GM23338 (cell line): ENCODE measurements around the gene IKZF3.

Experiments used
- CREB1 ChIP-seq: fragments of 250-450 bp; sonication (Bioruptor Pico); IDR thresholded peaks from 2 replicates; pipeline ENCODE4 v1.5.0; 2020; ENCODE audit warnings: low read depth, mild to moderate bottlenecking, moderate library complexity
- CTCF ChIP-seq, 2 experiments: fragments of 200-600 bp in 1 of 2; sonication (generic) in 1 of 2; conservative IDR thresholded peaks; 2 replicates each; pipeline versions ENCODE4 v1.5.1 to v1.6.1; 2016 to 2017; ENCODE audit warnings: antibody characterized with exemption in 2 of 2, low read depth in 2 of 2, mild to moderate bottlenecking in 2 of 2, moderate library complexity in 1 of 2
- ETS1 ChIP-seq: IDR thresholded peaks from 2 replicates; pipeline ENCODE4 v1.6.1; 2016; ENCODE audit warnings: antibody characterized with exemption
- EZH2 ChIP-seq: fragments of 200-600 bp; sonication (generic); IDR thresholded peaks from one replicate; pipeline ENCODE4 v1.8.0; 2017; ENCODE audit warnings: antibody characterized with exemption, mild to moderate bottlenecking, low read depth; ENCODE audit not compliant: unreplicated experiment
- EZH2phosphoT487 ChIP-seq: fragments of 200-600 bp; sonication (generic); IDR thresholded peaks from one replicate; pipeline ENCODE4 v1.8.1; 2018; ENCODE audit warnings: antibody characterized with exemption; ENCODE audit not compliant: unreplicated experiment
- JUNB ChIP-seq: IDR thresholded peaks from one replicate; pipeline ENCODE4 v1.6.1; 2016; ENCODE audit warnings: antibody characterized with exemption; ENCODE audit not compliant: unreplicated experiment
- NANOG ChIP-seq: IDR thresholded peaks from 2 replicates; pipeline ENCODE4 v1.6.1; 2016; ENCODE audit warnings: antibody characterized with exemption, borderline replicate concordance
- POLR2AphosphoS5 ChIP-seq: IDR thresholded peaks from 2 replicates; pipeline ENCODE4 v1.6.1; 2016; ENCODE audit warnings: antibody characterized with exemption, low read depth
- REST ChIP-seq: IDR thresholded peaks from one replicate; pipeline ENCODE4 v1.6.1; 2018; ENCODE audit warnings: antibody characterized with exemption; ENCODE audit not compliant: unreplicated experiment
- STAT1 ChIP-seq: IDR thresholded peaks from one replicate; pipeline ENCODE4 v1.6.1; 2016; ENCODE audit warnings: antibody characterized with exemption; ENCODE audit not compliant: unreplicated experiment
- ZNF331 ChIP-seq: fragments of 250-450 bp; sonication (Bioruptor Pico); IDR thresholded peaks from 2 replicates; pipeline ENCODE4 v1.5.0; 2020; ENCODE audit warnings: low read depth, mild to moderate bottlenecking, moderate library complexity
- ZNF462 ChIP-seq: fragments of 250-450 bp; sonication (Bioruptor Pico); IDR thresholded peaks from 2 replicates; pipeline ENCODE4 v1.5.0; 2020; ENCODE audit warnings: mild to moderate bottlenecking, moderate library complexity

GRCh38 chr17:39831588-39831987 lies 32.5 kb downstream of the IKZF3 start:
- TF ChIP-seq CTCF (conservative IDR thresholded peaks at IDR 0.05; ENCODE audit: low read depth in 2 of 2) (no peak), EZH2 (no peak), CREB1 (no peak), POLR2AphosphoS5 (no peak), ETS1 (no peak), EZH2phosphoT487 (no peak), ZNF331 (CRISPR knock-in tag) (no peak), REST (no peak), JUNB (no peak), STAT1 (no peak), ZNF462 (CRISPR knock-in tag) (no peak), NANOG (no peak)
